Activated CD4-positive, alpha-beta T cell treated with anti-CD3 and anti-CD28 coated beads for 24 hours (primary cell): ENCODE results near the gene CYB561D2.
A peak's percentile ranks its signal among the peaks of the same experiment; 100 is the strongest.

Source experiments
- DNase-seq, 2 donors: peaks; one replicate each; pipeline ENCODE4 v3.0.0-alpha.2; 2020; ENCODE audit warnings: low read depth in 2 of 2

CYB561D2 gene

GRCh38 chr3:50365080-50365841 lies 14.6 kb downstream of the CYB561D2 start:
- DNase-seq = peak; percentile 92 to 93

DNA sequence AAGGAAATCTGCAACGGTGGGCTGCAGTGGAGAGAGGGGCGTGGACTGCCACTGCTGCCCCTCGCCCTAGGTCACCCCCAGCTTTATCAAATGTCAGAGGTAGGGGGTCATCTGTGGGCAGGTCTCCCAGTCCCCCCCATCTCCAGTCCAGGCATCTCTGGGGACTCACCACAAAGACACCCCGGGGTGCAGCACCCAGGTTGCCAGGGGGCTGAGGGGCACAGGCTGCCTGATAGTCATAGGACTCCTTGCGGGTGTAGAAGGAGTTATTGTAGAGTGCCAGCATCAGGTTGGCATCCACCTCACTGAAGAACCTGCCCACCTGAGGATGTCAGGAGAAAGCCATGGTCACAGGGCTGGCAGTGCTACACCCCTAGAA lies 15.2 kb downstream of the CYB561D2 start:
- DNase-seq = no peak

- DNase-seq = no peak
Observed at GRCh38 chr3:50369012-50369670, 18.5 kb downstream of the CYB561D2 start.

- no peak for DNase-seq
Observed at GRCh38 chr3:50370594-50370993, 19.9 kb downstream of the CYB561D2 start.

- DNase-seq = no peak
Observed at GRCh38 chr3:50371133-50371685, 20.5 kb downstream of the CYB561D2 start.

DNA sequence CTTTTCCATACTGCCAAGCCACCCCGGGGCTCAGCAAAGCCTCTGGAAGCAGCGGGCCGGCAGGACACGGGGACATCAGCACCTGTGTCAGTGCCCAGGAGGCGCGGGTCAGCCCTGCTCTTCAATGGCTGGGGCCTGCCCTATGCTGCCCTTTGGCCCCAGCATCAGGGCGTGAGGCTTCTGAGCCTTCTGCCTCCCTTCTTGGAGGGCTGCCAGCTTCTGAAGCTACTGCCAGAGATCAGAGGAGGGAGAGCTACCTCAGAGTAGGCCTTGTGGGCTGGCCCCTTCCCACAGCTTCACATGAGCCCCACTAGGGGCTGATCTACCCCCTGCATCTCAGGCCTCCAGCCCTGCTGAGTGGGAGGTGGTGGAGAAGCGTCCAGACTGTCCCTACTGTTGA lies 21.7 kb downstream of the CYB561D2 start:
- DNase-seq = no peak

- no peak for DNase-seq
Observed at GRCh38 chr3:50373146-50374051, 22.7 kb downstream of the CYB561D2 start.

GRCh38 chr3:50374363-50375257 lies 23.9 kb downstream of the CYB561D2 start:
- no peak for DNase-seq

DNA sequence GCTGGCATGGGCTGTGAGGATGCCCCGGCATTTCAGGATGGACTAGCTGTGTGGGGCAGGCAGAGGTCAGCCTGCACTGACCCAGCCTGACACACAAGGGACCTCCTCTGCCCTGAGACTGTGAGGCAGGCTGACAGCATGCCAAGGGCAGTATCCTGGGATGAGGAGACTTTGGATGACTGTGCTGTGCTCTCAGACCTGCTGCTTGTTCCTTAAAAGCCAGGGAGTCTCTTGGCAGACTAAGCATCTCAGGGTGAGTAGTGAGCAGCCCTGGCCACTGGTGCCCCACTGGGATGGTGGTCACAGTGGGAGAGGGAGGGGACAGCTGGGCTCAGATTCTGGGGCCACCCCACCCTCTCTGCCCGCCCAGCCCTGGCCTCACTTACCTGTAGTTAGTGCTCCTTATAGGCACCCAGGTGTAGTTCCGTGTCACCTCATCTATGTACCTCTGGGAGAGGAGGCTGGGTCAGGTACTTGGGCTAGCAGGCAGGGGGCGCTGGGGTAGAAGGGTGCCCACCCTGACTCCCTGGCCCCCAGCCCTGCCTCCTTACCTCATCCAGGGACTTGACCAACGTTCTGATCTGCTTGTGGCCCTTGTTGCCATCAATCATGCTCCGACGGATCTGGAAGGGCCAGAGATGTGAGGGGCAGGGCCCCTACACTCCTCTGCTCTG lies 24.7 kb downstream of the CYB561D2 start:
- DNase-seq = no peak

GRCh38 chr3:50378024-50378423 lies 27.4 kb downstream of the CYB561D2 start:
- DNase-seq = no peak

- DNase-seq = no peak
Observed at GRCh38 chr3:50378757-50379156, 28.1 kb downstream of the CYB561D2 start.

GRCh38 chr3:50380405-50381085 lies 29.9 kb downstream of the CYB561D2 start:
- no peak for DNase-seq

- DNase-seq = no peak
Observed at GRCh38 chr3:50381383-50381782, 30.7 kb downstream of the CYB561D2 start.

DNA sequence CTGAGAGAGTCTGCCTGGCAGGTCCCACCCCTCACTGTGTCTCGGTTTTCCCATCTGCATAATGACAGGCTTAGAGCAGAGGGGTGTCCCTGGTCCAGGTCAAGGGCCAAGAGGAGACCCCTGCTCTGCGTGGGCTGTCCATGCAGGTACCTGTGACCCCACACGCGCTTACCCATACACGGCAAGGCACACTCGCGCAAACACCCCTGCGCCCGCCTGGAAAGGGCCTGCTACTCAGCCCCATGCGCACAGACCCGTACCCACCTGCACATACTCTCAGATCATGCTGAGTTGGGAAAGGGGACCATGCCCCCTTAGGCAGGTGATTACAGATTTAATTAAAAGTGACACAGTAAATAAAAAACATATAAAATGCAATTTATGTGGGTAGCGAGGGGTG lies 32.1 kb downstream of the CYB561D2 start:
- DNase-seq = no peak

DNA sequence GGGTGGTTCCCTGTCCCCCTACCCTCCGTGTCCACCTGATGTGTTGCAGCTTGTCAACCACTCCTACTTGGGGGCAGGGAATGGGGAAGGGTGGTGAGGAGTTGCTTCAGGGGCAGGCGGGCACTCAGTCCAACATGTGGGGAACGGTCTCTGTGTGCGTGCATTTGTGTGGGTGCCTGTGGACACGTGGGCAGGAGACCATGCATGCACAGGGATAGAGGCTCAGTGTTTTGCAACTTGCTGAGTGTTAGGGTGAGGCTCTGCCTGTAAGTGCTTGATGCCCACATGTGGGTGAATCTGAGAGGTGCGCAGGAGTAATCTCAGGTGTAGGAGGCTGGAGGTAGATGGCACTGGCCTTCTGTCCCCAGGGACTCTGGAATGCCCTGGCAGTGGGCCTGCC lies 33.1 kb downstream of the CYB561D2 start:
- DNase-seq = no peak

- no peak for DNase-seq
Observed at GRCh38 chr3:50385754-50386153, 35.1 kb downstream of the CYB561D2 start.

DNA sequence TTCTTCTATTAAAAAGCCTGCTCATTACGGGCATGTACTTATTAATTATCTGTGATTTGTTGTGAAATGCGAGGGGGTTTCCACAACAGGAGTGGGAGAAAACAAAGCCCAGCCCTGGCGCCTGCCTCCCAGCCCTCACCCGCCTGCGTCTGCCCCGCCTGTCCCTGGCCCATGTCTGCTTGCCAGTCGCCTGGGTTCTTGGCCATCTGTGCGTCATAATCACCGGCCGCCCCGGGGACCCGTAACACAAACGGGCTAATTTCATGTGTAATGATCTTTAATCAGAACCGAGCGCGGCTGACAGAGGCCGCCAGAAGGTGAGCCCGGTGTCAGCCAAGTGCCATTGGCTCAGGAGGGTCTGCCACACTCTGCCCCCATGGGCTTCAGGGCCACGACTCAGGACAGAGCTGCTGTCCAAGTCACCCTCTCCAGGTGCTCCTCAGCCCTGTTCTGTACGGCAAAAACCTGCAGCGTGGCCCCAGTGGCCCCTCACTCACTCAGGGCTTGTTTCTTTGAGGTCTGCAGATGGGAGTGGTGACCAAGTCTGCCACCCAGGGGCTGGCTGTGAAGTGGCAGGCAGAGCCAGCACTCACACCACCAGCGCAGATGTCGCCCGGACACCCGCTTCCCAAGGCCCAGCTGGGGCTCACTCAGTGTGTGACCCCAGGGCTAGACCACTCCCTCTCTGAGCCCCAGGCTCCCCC lies 37.5 kb downstream of the CYB561D2 start:
- DNase-seq = no peak

- DNase-seq = no peak
Observed at GRCh38 chr3:50388720-50389413, 38.2 kb downstream of the CYB561D2 start.

GRCh38 chr3:50389414-50389767 lies 38.7 kb downstream of the CYB561D2 start:
- no peak for DNase-seq
